Fibroblast of lung (primary cell): ENCODE measurements around the gene NPAS1. TPM values are rescaled to one million over a fixed set of nuclear protein-coding genes. Genes with fewer than 3 reads are reported as not detected.
A peak's percentile ranks its signal among the peaks of the same experiment; 100 is the strongest.

Experiments
- DNase-seq, 2 donors: peaks; one replicate each; pipeline versions ENCODE4 v3.0.0 to v3.0.0-alpha.2; 2010; ENCODE audit warnings: low read depth in 2 of 2
- H2AFZ ChIP-seq: 2 replicates; pipeline ENCODE4 v1.5.1; 2012; ENCODE audit warnings: low read length, control low read depth, inconsistent platforms
- H3K27ac ChIP-seq: 2 replicates; pipeline ENCODE4 v1.5.1; 2011; ENCODE audit warnings: low read length, control low read depth; ENCODE audit not compliant: insufficient read depth
- H3K27me3 ChIP-seq: 2 replicates; pipeline ENCODE4 v1.5.1; 2011; ENCODE audit warnings: mild to moderate bottlenecking, low read length; ENCODE audit not compliant: control insufficient read depth, insufficient read depth
- H3K36me3 ChIP-seq: 2 replicates; pipeline ENCODE4 v1.5.1; 2011; ENCODE audit warnings: low read length; ENCODE audit not compliant: control insufficient read depth, insufficient read depth
- H3K4me1 ChIP-seq: 2 replicates; pipeline ENCODE4 v1.5.1; 2011; ENCODE audit warnings: low read length; ENCODE audit not compliant: control insufficient read depth, insufficient read depth; ENCODE audit errors: extremely low read depth
- H3K4me2 ChIP-seq: 2 replicates; pipeline ENCODE4 v1.5.1; 2011; ENCODE audit warnings: low read length, control low read depth; ENCODE audit not compliant: insufficient read depth; ENCODE audit errors: extremely low read depth
- H3K4me3 ChIP-seq, 4 experiments: fragments of 200-600 bp in 1 of 4; sonication (generic) in 1 of 4; replicated peaks in 1 of 4; 2 replicates each; pipeline ENCODE4 v1.5.1; 2011 to 2016; ENCODE audit warnings: low read length in 4 of 4, low read depth in 3 of 4, mild to moderate bottlenecking in 3 of 4, control low read depth in 2 of 4, inconsistent platforms in 1 of 4, mixed read lengths in 1 of 4; ENCODE audit not compliant: insufficient read depth in 1 of 4; ENCODE audit errors: control extremely low read depth in 1 of 4
- H3K79me2 ChIP-seq: 2 replicates; pipeline ENCODE4 v1.5.1; 2012; ENCODE audit warnings: mild to moderate bottlenecking, low read length, inconsistent platforms; ENCODE audit not compliant: control insufficient read depth, insufficient read depth
- H3K9ac ChIP-seq: 2 replicates; pipeline ENCODE4 v1.5.1; 2011; ENCODE audit warnings: mild to moderate bottlenecking, low read length, control low read depth; ENCODE audit not compliant: insufficient read depth
- H3K9me3 ChIP-seq: 2 replicates; pipeline ENCODE4 v1.5.1; 2012; ENCODE audit warnings: low read depth, low read length; ENCODE audit not compliant: control insufficient read depth, insufficient read depth
- H4K20me1 ChIP-seq: 2 replicates; pipeline ENCODE4 v1.5.1; 2011; ENCODE audit warnings: low read length; ENCODE audit not compliant: control insufficient read depth, insufficient read depth; ENCODE audit errors: extremely low read depth
- EZH2 ChIP-seq: IDR thresholded peaks from 2 replicates; pipeline ENCODE4 v1.5.1; 2012; ENCODE audit warnings: low read length, control low read depth, mild to moderate bottlenecking; ENCODE audit errors: missing control alignments
- polyA plus RNA-seq, 2 donors: library from polyadenylated mRNA; depleted of rRNA in 1 of 2; stranded (reverse) in 1 of 2; unstranded in 1 of 2; fragments of >200 nt; gene quantifications; 2 replicates each; pipeline ENCODE4 v1.2.1, GENCODE V29; 2011 to 2012; ENCODE audit warnings: missing spikeins in 1 of 2
- total RNA-seq: library from RNA; depleted of rRNA; stranded (reverse); fragments of >200 nt; gene quantifications from 2 replicates; pipeline ENCODE4 v1.2.1, GENCODE V29; 2014
- TF ChIP-seq, protein P1 (sequence below), 2 donors: IDR thresholded peaks in 1 of 2; conservative IDR thresholded peaks in 1 of 2; 1 replicate in 1 of 2; 2 replicates in 1 of 2; pipeline ENCODE4 v1.5.1; 2011 to 2012; ENCODE audit warnings: low read length in 2 of 2, control low read depth in 1 of 2, inconsistent platforms in 1 of 2, low read depth in 1 of 2, mild to moderate bottlenecking in 1 of 2

NPAS1 gene
- total and polyA plus RNA-seq, 2 donors (not counting 1 experiment from before 2014, with no cell fraction given) = 0.22 to 0.33 TPM

DNA sequence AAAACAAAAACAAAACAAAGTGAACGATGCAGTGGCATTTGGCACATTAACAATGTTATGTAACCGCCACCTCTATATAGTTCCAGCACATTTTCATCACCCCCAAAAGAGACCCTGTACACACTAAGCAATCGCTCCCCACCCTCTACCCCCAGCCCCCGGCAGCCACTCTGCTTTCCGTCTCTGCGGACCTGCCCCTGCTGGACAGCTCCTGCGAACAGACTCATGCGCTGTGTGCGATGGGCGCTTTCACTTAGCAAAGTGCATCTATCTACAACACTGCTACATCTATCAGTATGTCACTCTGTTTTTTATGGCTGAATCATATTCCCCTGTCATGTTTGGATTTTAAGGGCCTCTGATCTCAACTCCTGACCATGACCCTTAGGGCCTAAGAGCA is 53.9 kb downstream of the NPAS1 start:
- H3K9me3 ChIP-seq = no peaks in the 10 kb centered on the region
- H4K20me1 ChIP-seq = no peaks in the 10 kb centered on the region
- no peak overlapping the region for H3K4me2 ChIP-seq
- H2AFZ ChIP-seq = no peak overlapping the region
- H3K9ac ChIP-seq = no peak overlapping the region
- TF ChIP-seq, protein P1, sequence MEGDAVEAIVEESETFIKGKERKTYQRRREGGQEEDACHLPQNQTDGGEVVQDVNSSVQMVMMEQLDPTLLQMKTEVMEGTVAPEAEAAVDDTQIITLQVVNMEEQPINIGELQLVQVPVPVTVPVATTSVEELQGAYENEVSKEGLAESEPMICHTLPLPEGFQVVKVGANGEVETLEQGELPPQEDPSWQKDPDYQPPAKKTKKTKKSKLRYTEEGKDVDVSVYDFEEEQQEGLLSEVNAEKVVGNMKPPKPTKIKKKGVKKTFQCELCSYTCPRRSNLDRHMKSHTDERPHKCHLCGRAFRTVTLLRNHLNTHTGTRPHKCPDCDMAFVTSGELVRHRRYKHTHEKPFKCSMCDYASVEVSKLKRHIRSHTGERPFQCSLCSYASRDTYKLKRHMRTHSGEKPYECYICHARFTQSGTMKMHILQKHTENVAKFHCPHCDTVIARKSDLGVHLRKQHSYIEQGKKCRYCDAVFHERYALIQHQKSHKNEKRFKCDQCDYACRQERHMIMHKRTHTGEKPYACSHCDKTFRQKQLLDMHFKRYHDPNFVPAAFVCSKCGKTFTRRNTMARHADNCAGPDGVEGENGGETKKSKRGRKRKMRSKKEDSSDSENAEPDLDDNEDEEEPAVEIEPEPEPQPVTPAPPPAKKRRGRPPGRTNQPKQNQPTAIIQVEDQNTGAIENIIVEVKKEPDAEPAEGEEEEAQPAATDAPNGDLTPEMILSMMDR (conservative IDR thresholded peaks at IDR 0.05 in 1 of 2, IDR thresholded peaks at IDR 0.05 in 1 of 2; ENCODE audit: low read depth in 1 of 2, low read length in 2 of 2) = no peak
- no peak for TF ChIP-seq EZH2
- H3K27ac ChIP-seq = no peak overlapping the region
- no peaks in the 10 kb centered on the region for H3K27me3 ChIP-seq
- peaks cover 26% of the 10 kb centered on the region for H3K36me3 ChIP-seq
- H3K79me2 ChIP-seq = peaks cover 12% of the 10 kb centered on the region
- peaks cover 4% of the 10 kb centered on the region for H3K4me1 ChIP-seq
- H3K4me3 ChIP-seq = no peak overlapping the region
- no peak for DNase-seq

DNA sequence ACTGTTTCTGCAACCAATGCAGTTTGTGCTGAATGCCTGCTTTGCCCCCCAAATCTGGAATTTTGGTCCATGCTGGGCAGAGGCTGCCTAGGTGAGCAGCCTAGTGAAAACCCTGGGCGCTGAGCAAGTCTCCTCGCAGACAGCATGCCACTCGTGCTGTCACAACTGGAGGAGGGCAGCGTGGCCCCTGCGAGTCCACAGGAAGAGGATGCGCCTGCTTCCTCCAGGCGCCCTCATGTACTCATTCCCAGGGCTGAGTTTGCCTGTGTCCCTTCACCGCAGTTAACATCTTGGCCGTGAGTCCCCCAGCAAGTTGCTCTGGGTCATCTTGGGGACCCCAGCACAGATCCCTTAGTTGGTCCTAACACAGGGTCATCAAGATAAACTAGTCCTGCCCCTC is 55.0 kb downstream of the NPAS1 start:
- H3K4me3 ChIP-seq = no peak overlapping the region
- H3K9me3 ChIP-seq = no peaks in the 10 kb centered on the region
- DNase-seq = no peak
- peaks cover 26% of the 10 kb centered on the region for H3K36me3 ChIP-seq
- no peak overlapping the region for H3K27ac ChIP-seq
- no peak overlapping the region for H3K9ac ChIP-seq
- no peaks in the 10 kb centered on the region for H4K20me1 ChIP-seq
- H3K4me1 ChIP-seq = peaks cover 4% of the 10 kb centered on the region
- no peak overlapping the region for H3K4me2 ChIP-seq
- no peak for TF ChIP-seq EZH2
- H2AFZ ChIP-seq = no peak overlapping the region
- no peaks in the 10 kb centered on the region for H3K27me3 ChIP-seq
- peaks cover 12% of the 10 kb centered on the region for H3K79me2 ChIP-seq

DNA sequence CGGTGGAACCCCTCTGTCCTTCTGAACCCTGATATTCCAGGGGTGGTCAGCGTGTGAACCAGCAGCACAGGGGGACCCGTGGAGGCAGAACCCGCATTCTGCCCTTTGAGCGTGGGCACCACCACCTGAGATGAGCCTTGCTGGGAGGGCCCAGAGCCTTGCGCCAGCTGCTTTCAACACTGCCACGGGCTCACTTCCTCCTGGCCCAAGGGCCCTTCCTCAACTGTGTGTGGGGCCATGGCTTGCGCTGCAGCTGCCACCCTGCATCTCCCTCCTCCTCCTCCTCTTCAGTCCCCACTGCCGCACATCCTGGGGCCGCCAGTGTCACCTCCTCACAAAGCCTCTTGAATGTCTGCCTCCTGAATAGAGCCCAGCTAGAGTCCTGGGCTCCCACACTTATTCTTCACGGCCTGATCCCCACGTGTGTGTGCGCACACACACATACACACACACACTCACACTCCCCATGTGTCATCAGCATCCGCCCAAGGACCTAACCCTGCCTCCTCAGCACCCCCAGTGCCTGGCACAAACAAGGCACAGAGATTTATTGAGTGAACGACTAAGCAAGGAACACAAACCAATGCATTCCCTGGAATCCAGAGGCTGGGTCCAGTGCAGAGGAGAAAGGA is 55.7 kb downstream of the NPAS1 start:
- no peaks in the 10 kb centered on the region for H4K20me1 ChIP-seq

More for the DNA sequence above, 55.7 kb downstream of the NPAS1 start:
- TF ChIP-seq, protein P1 (conservative IDR thresholded peaks at IDR 0.05 in 1 of 2, IDR thresholded peaks at IDR 0.05 in 1 of 2; ENCODE audit: low read depth in 1 of 2, low read length in 2 of 2) = no peak
- TF ChIP-seq EZH2 = no peak
- no peak overlapping the region for H3K9ac ChIP-seq
- H3K27me3 ChIP-seq = no peaks in the 10 kb centered on the region
- peaks cover 22% of the 10 kb centered on the region for H3K36me3 ChIP-seq
- H3K27ac ChIP-seq = peak overlapping the region; percentile 20
- no peak overlapping the region for H2AFZ ChIP-seq
- peak in 1 of 2 donors; percentile 22 for DNase-seq
- H3K9me3 ChIP-seq = no peaks in the 10 kb centered on the region
- no peak overlapping the region for H3K4me2 ChIP-seq
- H3K4me1 ChIP-seq = peaks cover 4% of the 10 kb centered on the region
- H3K79me2 ChIP-seq = peaks cover 12% of the 10 kb centered on the region
- H3K4me3 ChIP-seq = no peak overlapping the region
